Parathyroid adenoma (tissue), 2 donors: ENCODE results near the gene LTN1.
"Not testable (repeated sequence)": the region's sequence is repeated elsewhere in the genome, so short reads cannot be mapped to it uniquely, and the experiment has no call there.

Experiments
- H2AFZ ChIP-seq: fragments of 300-600 bp; sonication (generic); one replicate; pipeline ENCODE4 v1.7.0; 2017; ENCODE audit warnings: antibody characterized with exemption, mild to moderate bottlenecking
- H3K27ac ChIP-seq: fragments of 300-600 bp; sonication (generic); one replicate; pipeline ENCODE4 v1.7.0; 2017
- H3K27me3 ChIP-seq: fragments of 300-600 bp; sonication (generic); one replicate; pipeline ENCODE4 v1.7.0; 2017; ENCODE audit warnings: low read length; ENCODE audit not compliant: control insufficient read depth, insufficient read depth
- H3K36me3 ChIP-seq: fragments of 300-600 bp; sonication (generic); one replicate; pipeline ENCODE4 v1.7.0; 2017; ENCODE audit warnings: low read length; ENCODE audit not compliant: control insufficient read depth, insufficient read depth
- H3K4me1 ChIP-seq: fragments of 300-600 bp; sonication (generic); one replicate; pipeline ENCODE4 v1.7.0; 2017; ENCODE audit warnings: control low read depth
- H3K4me2 ChIP-seq: fragments of 300-600 bp; sonication (generic); one replicate; pipeline ENCODE4 v1.7.0; 2017; ENCODE audit warnings: low read length
- H3K4me3 ChIP-seq: fragments of 300-600 bp; sonication (generic); one replicate; pipeline ENCODE4 v1.7.0; 2017; ENCODE audit warnings: low read depth, low read length
- H3K79me2 ChIP-seq: fragments of 300-600 bp; sonication (generic); one replicate; pipeline ENCODE4 v1.7.0; 2017; ENCODE audit warnings: control low read depth
- H3K9ac ChIP-seq: fragments of 300-600 bp; sonication (generic); one replicate; pipeline ENCODE4 v1.7.0; 2017; ENCODE audit warnings: mild to moderate bottlenecking
- H3K9me3 ChIP-seq: fragments of 300-600 bp; sonication (generic); one replicate; pipeline ENCODE4 v1.7.0; 2017; ENCODE audit warnings: low read length; ENCODE audit not compliant: control insufficient read depth
- TF ChIP-seq, protein P1 (sequence below): fragments of 300-600 bp; sonication (generic); IDR thresholded peaks from one replicate; pipeline ENCODE4 v1.7.0; 2017; ENCODE audit warnings: antibody characterized with exemption, mild to moderate bottlenecking
- donor health status: primary hyperparathyroidism.

Gene LTN1

DNA sequence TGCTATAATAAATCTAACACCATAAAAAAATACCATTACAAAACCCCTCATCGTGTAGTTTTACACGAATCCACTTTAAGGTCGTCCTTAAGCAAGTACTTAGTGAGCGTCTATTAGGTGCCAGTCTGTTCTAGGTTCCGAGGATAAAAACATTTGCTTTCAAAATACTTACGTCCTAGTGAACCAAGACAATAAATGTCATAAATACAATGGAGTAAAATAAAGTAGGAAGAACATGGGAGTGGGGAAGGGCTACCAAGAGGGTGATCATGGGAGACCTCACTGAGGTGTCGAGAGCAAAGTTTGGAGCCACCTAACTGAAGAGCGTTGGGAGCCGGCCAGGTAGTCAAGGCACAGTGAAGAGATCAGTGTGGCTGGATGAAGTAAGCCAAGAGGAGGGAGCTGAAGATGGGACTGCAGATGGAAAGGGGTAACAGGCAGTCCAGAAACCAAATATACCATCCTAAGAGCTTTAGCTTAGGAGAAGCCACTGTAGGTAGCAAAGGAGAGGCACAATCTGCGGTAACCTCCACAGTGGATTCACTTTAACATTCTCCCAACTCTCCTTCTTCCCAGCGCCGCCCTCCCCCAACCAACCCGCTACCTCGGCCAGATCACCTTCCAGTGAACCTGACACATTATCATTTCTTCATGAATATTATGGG lies 684 bp downstream of the LTN1 start:
- Histone ChIP-seq H3K9ac (no peak overlapping the region), H3K4me3 (peak overlapping the region; percentile 94), H3K27me3 (no peaks in the 10 kb centered on the region), H3K4me1 (peaks cover 5% of the 10 kb centered on the region), H3K27ac (peak overlapping the region; percentile 73), H3K79me2 (peaks cover 4% of the 10 kb centered on the region), H3K36me3 (no peaks in the 10 kb centered on the region), H3K4me2 (peak overlapping the region; percentile 87), H3K9me3 (no peaks in the 10 kb centered on the region), H2AFZ (peak overlapping the region; percentile 93)
- TF ChIP-seq, protein P1, sequence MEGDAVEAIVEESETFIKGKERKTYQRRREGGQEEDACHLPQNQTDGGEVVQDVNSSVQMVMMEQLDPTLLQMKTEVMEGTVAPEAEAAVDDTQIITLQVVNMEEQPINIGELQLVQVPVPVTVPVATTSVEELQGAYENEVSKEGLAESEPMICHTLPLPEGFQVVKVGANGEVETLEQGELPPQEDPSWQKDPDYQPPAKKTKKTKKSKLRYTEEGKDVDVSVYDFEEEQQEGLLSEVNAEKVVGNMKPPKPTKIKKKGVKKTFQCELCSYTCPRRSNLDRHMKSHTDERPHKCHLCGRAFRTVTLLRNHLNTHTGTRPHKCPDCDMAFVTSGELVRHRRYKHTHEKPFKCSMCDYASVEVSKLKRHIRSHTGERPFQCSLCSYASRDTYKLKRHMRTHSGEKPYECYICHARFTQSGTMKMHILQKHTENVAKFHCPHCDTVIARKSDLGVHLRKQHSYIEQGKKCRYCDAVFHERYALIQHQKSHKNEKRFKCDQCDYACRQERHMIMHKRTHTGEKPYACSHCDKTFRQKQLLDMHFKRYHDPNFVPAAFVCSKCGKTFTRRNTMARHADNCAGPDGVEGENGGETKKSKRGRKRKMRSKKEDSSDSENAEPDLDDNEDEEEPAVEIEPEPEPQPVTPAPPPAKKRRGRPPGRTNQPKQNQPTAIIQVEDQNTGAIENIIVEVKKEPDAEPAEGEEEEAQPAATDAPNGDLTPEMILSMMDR, result no peak

DNA sequence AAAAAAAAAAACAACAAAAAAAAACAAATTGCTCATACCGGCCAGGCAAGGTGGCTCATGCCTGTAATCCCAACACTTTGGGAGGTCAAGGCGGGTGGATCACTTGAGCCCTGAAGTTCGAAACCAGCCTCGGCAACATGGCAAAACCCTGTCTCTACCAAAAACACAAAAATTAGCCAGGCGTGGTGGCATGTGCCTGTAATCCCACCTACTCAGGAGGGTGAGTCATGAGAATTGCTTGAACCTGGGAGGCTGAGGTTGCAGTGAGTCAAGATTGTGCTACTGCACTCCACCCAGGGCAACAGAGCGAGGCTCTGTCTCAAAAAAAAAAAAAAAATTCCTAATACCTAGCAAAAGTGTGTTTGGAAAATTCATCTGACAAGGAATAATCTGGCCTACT lies 4.5 kb downstream of the LTN1 start:
- not testable (repeated sequence) for H3K79me2 ChIP-seq, H3K4me1 ChIP-seq, H3K9ac ChIP-seq, H3K4me2 ChIP-seq, H3K4me3 ChIP-seq, H3K27me3 ChIP-seq, H3K9me3 ChIP-seq, H3K36me3 ChIP-seq, H3K27ac ChIP-seq, H2AFZ ChIP-seq

DNA sequence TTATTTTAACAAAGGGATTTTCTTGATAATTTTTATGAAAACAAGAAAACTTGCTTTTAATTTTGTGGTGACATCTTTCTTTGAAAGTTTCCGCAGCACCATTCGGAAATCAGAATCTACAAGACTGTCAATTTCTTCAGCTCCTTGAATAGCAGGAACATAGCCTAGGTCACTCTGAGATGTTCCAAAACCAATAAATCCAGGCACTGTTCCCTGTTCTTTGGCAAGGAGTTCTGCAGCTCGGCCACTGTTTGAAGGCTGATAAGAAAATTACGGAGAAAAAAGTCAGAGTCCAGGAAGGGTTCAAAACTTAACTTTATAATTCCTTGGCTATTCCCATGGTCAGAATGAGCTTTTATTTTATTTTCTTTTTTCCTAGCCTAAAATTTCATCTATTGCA lies 6.0 kb downstream of the LTN1 start:
- Histone ChIP-seq H3K4me2 (no peak overlapping the region), H3K36me3 (no peaks in the 10 kb centered on the region), H3K4me1 (peaks cover 2% of the 10 kb centered on the region), H3K27me3 (no peaks in the 10 kb centered on the region), H3K27ac (no peak overlapping the region), H2AFZ (no peak overlapping the region), H3K79me2 (no peaks in the 10 kb centered on the region), H3K4me3 (no peak overlapping the region), H3K9me3 (no peaks in the 10 kb centered on the region), H3K9ac (no peak overlapping the region)
- TF ChIP-seq, protein P1, result no peak

DNA sequence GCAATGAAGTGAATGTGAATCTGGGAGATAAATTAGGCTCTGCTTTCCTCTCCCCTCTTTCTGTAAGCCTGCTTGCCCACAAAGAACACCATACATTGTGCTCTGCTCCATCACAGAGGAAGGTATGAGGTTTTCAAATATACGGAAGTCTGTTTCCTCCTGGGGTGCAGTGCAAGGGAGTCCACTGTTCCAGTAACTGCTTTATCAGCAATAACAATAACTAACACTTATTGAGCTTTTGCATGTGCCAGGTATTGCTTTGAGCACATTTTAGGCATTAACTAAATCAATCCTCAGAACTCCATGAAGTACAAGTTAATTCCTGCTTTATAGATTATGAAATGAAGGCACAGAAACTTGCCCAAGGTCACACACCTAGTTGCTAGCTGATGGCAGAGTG lies 10.0 kb downstream of the LTN1 start:
- TF ChIP-seq, protein P1, result no peak
- no peak overlapping the region for H2AFZ ChIP-seq
- no peaks in the 10 kb centered on the region for H3K36me3 ChIP-seq
- no peak overlapping the region for H3K9ac ChIP-seq
- no peaks in the 10 kb centered on the region for H3K27me3 ChIP-seq
- no peak overlapping the region for H3K27ac ChIP-seq
- H3K4me1 ChIP-seq, result no peaks in the 10 kb centered on the region
- no peaks in the 10 kb centered on the region for H3K79me2 ChIP-seq
- H3K4me3 ChIP-seq, result no peak overlapping the region
- H3K9me3 ChIP-seq, result no peaks in the 10 kb centered on the region
- H3K4me2 ChIP-seq, result no peak overlapping the region

DNA sequence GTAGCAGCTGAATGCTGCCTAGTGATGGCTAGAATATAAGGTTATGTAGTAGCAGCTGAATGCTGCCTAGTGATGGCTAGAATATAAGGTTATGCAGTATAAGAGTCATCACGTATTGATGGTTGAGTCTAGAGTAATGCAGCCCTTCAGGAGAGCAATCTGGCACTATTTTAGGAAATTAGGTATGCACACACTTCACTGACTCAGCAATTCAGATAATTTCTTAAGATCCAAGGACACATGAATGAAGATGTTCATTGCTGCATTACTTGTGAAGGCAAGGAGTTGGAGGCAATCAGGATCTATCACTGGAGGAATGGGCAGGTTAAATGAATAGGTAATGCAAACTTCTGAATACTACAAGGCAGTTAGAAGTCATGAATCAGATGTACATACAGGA lies 13.6 kb downstream of the LTN1 start:
- no peaks in the 10 kb centered on the region for H3K4me1 ChIP-seq
- no peak overlapping the region for H3K4me3 ChIP-seq
- no peaks in the 10 kb centered on the region for H3K36me3 ChIP-seq
- no peaks in the 10 kb centered on the region for H3K9me3 ChIP-seq
- H2AFZ ChIP-seq, result no peak overlapping the region
- H3K27ac ChIP-seq, result no peak overlapping the region
- TF ChIP-seq, protein P1, result no peak
- no peak overlapping the region for H3K4me2 ChIP-seq
- H3K27me3 ChIP-seq, result no peaks in the 10 kb centered on the region
- no peaks in the 10 kb centered on the region for H3K79me2 ChIP-seq
- H3K9ac ChIP-seq, result no peak overlapping the region
